Hepatocyte (in vitro differentiated cells): ENCODE measurements around the gene EIF3C.
"Not testable (repeated sequence)": the region's sequence is repeated elsewhere in the genome, so short reads cannot be mapped to it uniquely, and the experiment has no call there.

ENCODE experiments used
- EZH2 ChIP-seq: fragments of 200-600 bp; sonication (generic); IDR thresholded peaks from 2 replicates; pipeline ENCODE4 v1.6.1; 2016; ENCODE audit warnings: antibody characterized with exemption, mild to moderate bottlenecking, borderline replicate concordance
- EZH2phosphoT487 ChIP-seq: fragments of 200-600 bp; sonication (generic); IDR thresholded peaks from one replicate; pipeline ENCODE4 v1.6.1; 2018; ENCODE audit warnings: antibody characterized with exemption, mild to moderate bottlenecking, low read depth, moderate library complexity; ENCODE audit not compliant: unreplicated experiment, severe bottlenecking
- TF ChIP-seq, protein P1 (sequence below): fragments of 200-600 bp; sonication (generic); IDR thresholded peaks from 2 replicates; pipeline ENCODE4 v1.5.1; 2016; ENCODE audit warnings: antibody characterized with exemption, mild to moderate bottlenecking; ENCODE audit not compliant: poor library complexity

DNA sequence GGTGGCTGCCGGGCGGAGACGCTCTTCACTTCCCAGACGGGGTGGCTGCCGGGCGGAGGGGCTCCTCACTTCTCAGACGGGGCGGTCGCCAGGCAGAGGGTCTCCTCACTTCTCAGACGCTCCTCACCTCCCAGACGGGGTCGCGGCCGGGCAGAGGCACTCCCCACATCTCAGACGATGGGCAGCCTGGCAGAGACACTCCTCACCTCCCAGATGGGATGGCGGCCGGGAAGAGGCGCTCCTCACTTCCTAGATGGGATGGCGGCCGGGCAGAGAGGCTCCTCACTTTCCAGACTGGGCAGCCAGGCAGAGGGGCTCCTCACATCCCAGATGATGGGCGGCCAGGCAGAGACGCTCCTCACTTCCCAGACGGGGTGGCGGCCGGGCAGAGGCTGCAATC is 45.0 kb upstream of the EIF3C start:
- TF ChIP-seq, protein P1, sequence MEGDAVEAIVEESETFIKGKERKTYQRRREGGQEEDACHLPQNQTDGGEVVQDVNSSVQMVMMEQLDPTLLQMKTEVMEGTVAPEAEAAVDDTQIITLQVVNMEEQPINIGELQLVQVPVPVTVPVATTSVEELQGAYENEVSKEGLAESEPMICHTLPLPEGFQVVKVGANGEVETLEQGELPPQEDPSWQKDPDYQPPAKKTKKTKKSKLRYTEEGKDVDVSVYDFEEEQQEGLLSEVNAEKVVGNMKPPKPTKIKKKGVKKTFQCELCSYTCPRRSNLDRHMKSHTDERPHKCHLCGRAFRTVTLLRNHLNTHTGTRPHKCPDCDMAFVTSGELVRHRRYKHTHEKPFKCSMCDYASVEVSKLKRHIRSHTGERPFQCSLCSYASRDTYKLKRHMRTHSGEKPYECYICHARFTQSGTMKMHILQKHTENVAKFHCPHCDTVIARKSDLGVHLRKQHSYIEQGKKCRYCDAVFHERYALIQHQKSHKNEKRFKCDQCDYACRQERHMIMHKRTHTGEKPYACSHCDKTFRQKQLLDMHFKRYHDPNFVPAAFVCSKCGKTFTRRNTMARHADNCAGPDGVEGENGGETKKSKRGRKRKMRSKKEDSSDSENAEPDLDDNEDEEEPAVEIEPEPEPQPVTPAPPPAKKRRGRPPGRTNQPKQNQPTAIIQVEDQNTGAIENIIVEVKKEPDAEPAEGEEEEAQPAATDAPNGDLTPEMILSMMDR = not testable (repeated sequence)
- TF ChIP-seq EZH2, EZH2phosphoT487: not testable (repeated sequence)
